ENCODE measurements around the gene YPEL1. TPM values are rescaled to one million over a fixed set of nuclear protein-coding genes. Genes with fewer than 3 reads are reported as not detected.

The YPEL1 gene
- total RNA-seq, 2 donors from 2014 or later, result 2.2 to 2.9 TPM

DNA sequence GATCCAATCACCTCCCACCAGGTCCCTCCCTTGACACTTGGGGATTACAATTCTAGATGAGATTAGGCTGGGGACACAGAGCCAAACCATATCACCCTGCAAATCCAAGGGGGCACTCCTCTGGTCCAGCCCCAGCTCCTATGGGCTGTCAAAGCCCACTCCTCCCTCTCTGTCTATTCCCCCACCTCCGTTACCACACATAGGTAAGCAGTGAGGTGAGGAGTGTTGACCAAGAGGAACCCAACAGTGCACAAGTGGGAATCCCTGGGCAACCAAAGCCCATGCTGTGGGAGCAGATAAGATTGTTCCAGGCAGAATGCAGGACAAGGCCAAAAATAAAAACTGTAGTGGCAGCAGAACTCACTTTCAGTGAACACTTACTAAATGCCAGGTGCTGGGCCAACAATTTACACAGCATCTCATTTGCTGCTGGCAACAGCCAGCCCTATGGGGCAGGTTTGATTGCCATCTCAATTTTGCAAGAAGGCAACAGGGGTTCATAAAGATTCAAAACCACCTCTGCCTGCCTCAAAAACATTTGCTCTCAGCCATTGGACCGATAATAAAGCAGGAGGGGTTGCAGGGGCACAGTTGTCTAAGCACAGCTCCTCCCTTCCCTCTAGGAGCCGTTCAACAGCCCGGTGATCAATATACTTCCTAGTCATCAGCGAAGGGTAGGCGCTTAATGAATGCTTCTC, 84.6 kb downstream of the YPEL1 start:
- Histone ChIP-seq H3K36me3 (no peaks in the 10 kb centered on the region), H3K27ac (no peak overlapping the region), H3K9ac (ENCODE audit: low read depth in 2 of 2, low read length in 2 of 2) (peak overlapping the region in 1 of 2 donors; percentile 61), H3K4me3 (peak overlapping the region; percentile 70), H3K27me3 (no peaks in the 10 kb centered on the region), H3K4me1 (peaks cover 14% of the 10 kb centered on the region), H3K9me3 (no peaks in the 10 kb centered on the region)
- intact Hi-C loops (cut with DNase I), result no loop called here
- DNase-seq, result no peak
- no peak for TF ChIP-seq CTCF (IDR thresholded peaks at IDR 0.05)

- H3K4me3 ChIP-seq, result no peak overlapping the region
- no peaks in the 10 kb centered on the region for H3K9me3 ChIP-seq
- H3K9ac ChIP-seq (ENCODE audit: low read depth in 2 of 2, low read length in 2 of 2), result no peak overlapping the region
- no peaks in the 10 kb centered on the region for H3K27me3 ChIP-seq
- no peak for DNase-seq
- no peak for TF ChIP-seq CTCF (IDR thresholded peaks at IDR 0.05)
- intact Hi-C loops (cut with DNase I), result no loop called here
- peaks cover 14% of the 10 kb centered on the region for H3K4me1 ChIP-seq
- no peak overlapping the region for H3K27ac ChIP-seq
- no peaks in the 10 kb centered on the region for H3K36me3 ChIP-seq
These were observed 85.3 kb downstream of the YPEL1 start for GRCh38 chr22:21650280-21650679.

Small RNA genes within 50 kb of the gene (microRNA-seq; reads per million reads assigned to microRNA genes)
- 571 reads per million, percentile 72 among the genes with 10 or more reads in this experiment for gene MIR130B
- gene MIR301B, result not detected

Other genes with a start within 250 kb of the YPEL1 start
- gene RIMBP3C, start 184.3 kb downstream of the YPEL1 start, total RNA-seq, result under 1 TPM in 1 of 2 donors, not detected in 1; 0.07 TPM
- gene UBE2L3, start 168.1 kb downstream of the YPEL1 start, total RNA-seq, result 10 to 100 TPM; 56.8 to 78.7 TPM
- 10 to 100 TPM; 21.1 to 35.4 TPM for gene YDJC, start 105.8 kb downstream of the YPEL1 start, total RNA-seq
- gene CCDC116, start 103.0 kb downstream of the YPEL1 start, total RNA-seq, result under 1 TPM in 1 of 2 donors, not detected in 1; 0.59 TPM
- gene SDF2L1, start 93.5 kb downstream of the YPEL1 start, total RNA-seq, result 100 to 1,000 TPM in 1 of 2 donors, 10 to 100 TPM in 1; 48.8 to 177 TPM
- 10 to 100 TPM; 41.9 to 63.2 TPM for gene PPIL2, start 69.8 kb downstream of the YPEL1 start, total RNA-seq
- gene MAPK1, start 131.9 kb upstream of the YPEL1 start, total RNA-seq, result 100 to 1,000 TPM; 140 to 147 TPM
- gene PPM1F, start 217.1 kb upstream of the YPEL1 start, total RNA-seq, result 10 to 100 TPM in 1 of 2 donors, 1 to 10 TPM in 1; 9.5 to 15.3 TPM
- 10 to 100 TPM; 20.1 to 37.4 TPM for gene TOP3B, start 247.0 kb upstream of the YPEL1 start, total RNA-seq